ENCODE data around the gene BRPF1.
A peak's percentile ranks its signal among the peaks of the same experiment; 100 is the strongest.

BRPF1 gene

DNA sequence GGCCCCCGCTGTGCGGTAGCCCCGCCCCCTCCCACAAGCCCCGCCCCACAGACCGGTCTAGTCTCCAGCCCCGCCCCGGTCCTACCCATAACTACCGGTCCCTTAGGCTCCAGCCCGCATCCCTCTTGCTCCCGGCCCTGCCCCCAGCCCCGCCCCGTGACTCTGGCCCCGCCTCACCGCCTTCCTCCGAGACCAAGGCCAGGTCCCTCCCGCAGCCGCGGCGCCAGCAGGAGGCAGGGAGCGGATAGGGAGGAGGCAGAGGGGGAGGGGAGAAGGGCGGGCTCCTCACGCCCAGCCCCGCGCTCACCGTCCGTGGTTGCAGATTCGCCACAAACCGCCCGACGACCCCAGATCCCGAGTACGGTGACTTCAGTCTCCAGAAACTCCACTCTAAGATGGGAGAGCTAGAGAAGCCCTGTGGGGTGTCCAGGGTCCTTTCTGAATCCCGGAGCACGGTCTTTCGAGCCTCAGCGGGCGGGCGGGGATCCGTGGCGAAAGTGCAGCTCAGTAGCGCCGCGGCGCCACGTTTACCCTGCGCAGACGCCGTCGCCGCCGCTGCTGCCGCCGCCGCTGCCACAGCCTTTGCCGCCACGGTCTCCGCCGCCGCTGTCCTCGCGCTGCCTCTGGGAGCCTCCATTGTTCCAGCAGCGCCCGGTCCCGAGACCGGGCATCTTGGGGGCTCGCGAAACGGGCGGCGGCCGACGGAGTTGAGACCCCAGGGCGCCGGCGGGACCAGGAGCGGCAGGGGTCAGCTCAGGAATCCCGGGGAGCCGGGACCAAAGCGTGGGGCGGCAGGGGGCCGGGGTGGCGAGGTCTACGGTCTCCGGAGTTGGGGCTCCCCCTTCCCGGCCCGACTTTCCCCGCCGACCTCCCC is at the start of gene BRPF1:
BRPF1 (plus strand) TSS at position 530 of the 874 bp plus-strand sequence. CDS start 2,406 bp downstream, outside the sequence.
- DNase-seq: peak; percentile 89 to 100 (median 99)

DNA sequence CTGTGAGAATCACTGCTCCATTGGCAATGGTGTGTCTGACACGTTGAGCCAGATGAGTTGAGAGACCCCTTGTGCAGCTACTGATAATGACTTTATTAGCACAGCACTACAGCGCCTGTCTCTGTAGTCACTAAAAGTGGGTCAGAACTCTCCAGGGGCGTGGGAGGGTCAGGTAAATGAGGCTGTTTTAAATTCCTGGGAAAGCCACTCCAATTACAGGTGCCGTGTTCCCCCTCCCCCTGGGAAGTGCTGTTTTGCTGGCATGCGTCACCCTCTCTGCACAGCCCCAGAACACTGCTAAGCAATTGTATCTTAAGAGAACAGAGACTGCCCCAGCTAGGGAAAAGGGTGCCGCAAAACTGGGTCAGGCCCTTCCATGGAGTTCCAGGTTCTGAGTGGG is 49.4 kb upstream of the BRPF1 start:
- peak in 7 of 56 donors; percentile 7 to 46 (median 16) for DNase-seq

DNA sequence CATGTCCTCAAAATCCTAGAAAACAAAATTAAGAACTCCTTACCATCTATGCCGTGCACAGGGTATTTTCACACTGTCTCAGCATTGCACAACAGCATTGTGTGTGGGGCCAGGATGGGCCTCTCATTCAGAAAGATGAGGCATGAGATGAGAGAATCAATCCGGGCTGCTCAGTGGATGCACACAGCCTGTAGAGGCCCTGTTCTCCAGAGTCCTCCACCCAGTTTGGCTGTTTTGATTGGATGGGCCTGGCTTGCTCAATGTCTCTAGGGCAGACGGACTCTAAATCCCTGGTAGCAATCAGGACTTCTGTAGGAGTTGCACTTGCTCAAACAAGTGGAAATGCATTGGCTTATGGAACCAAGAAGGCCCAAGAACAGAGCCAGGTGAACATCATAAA is 48.1 kb upstream of the BRPF1 start:
- no peak for DNase-seq

DNA sequence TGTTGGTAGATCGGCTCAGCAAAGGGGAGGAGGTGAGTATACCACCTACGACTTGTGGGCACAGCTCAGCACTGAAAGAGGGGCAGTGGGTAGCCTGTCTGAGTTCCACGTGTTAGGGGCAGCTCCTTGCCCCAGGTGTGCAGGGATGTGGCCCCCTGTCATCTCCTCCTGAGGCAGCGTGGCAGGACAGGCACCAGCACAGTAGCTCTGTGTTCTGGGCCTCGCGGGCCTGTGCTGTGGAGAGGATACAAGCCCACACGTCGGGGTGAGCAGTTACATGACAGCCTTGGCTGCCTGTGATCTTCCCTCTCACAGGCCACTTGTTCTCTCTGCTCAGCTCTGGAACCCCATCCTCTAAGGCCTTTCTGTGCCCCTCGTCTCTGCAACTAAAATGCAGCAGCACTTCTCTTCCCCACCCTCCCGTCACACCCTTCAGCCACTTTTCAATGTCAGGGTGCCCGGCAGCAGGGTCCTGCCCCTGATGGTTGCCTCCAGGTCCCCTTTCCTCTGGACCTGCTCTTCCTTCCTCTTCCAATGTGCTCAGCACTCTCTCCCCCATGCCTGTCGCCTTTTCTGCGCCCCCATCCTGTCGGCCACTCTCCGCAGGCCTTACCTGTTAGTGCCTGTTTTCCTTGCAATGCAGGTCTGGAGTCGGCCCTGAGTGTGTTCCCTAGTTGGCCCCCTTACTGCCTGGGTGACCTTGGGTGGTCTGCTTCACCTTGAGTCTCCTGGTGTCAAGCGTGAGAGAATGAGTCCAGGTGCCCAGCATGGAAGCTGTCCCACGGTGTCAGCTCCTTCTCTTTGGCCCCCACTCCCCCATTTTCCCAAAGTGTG is 46.1 kb upstream of the BRPF1 start:
- DNase-seq: no peak

DNA sequence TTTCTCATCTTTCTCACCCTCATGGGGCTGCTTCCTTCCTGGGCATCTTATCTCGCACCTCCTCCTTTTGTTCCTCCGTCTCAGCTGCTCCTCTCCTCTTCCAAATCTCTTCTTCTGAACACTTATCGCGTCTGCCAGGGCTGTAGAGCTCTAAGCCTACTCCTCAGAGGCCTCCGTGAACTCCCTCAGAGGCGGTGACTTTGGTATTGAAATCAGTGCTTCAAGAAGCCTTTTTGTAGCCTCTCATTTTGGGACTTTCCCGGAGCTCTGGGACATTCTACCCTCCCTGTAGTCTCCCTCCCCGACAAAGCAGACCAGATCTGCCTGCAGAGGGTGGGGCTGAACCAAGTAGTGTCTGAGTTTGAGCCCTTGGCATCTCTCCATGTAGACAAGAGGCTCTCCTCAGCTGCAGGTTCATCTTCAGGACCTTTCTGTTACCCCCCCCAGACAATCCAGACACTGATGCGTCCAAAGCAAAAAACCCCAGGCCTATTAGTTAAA is 45.4 kb upstream of the BRPF1 start:
- DNase-seq: no peak

DNA sequence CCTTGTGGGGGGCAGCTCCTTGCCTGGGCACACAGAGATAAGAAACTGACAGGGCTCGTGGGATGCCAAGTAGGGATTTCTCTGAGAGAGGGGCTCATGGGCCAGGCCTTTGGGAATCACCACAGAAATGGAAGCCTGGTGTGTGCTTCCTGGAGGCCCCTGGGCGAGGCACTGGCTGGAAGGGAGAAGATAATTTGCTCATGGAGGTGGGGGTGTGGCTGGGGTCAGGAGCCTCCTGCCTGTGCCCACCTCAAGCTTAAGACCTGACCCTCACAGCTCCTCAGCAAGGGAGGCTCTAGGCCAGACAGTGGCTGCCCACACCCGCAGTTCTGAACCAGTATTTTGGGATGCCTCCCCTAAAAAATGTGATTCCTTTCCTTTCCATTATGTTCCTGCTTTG is 44.8 kb upstream of the BRPF1 start:
- no peak for DNase-seq

DNA sequence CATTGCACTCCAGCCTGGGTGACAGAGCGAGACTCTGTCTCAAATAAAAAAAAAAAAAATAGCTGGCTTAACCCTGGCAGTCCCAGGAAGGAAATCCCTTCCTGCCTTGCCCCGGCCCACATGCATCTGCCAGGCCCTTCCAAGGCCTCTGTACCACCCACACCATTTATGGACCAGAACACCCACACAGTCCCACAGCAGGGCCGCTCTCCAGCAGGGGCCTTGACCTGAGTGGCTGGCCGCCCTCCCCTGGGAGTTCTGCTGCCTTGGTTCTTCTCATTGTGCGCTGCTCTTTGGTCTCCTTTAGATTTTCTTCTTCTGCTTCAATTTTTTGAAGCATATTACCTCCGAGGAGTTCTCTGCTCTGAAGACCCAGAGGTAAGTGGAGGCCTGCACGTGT is 44.0 kb upstream of the BRPF1 start:
- no peak for DNase-seq

- no peak for DNase-seq
Measured at GRCh38 chr3:9688961-9689360, 42.6 kb upstream of the BRPF1 start.

GRCh38 chr3:9689757-9690156 is 41.8 kb upstream of the BRPF1 start:
- no peak for DNase-seq

- DNase-seq: peak in 3 of 56 donors; percentile 10 to 30 (median 28)
Measured at GRCh38 chr3:9690451-9691450, 40.8 kb upstream of the BRPF1 start.

DNA sequence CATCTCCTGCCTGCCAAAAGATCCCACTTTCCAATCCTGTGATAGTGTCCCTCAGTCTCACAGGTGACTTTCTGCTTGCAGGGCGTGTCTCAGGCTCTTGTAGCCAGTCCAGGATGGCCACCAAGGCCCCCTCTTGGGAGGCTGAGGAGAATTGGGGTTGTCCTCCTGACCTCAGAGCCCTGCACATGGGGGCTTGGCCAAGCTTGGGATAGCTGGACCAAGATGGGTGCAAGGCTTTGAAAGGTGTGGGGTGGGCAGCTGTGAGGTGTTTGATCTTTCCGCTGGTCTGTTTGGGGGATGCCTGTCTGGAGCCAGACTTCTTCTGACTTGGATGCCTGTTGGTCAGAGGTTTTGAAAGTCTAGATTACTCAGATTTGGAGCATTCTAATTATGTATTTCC is 39.9 kb upstream of the BRPF1 start:
- no peak for DNase-seq

DNA sequence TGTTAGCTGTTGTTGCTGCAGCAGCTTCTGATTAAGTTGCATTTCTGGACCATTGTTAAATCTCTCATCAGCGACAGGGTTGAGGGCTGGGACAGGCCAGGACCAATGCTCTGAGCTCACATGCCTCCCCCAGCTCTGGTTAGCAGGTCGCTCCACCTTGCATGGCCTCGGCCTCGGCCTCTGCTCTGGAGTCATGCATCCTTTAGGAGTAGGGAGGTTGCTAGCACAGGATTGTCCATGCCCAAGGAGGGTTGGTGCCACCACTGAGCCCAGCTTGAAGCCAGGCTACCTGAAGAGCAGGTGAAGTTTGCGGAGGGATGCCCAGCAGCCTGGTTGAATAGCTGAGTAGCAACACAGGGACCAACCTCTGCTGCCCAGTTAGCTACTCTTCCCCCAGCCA is 39.1 kb upstream of the BRPF1 start:
- DNase-seq: no peak

GRCh38 chr3:9695345-9695744 is 36.2 kb upstream of the BRPF1 start:
- DNase-seq: no peak

DNA sequence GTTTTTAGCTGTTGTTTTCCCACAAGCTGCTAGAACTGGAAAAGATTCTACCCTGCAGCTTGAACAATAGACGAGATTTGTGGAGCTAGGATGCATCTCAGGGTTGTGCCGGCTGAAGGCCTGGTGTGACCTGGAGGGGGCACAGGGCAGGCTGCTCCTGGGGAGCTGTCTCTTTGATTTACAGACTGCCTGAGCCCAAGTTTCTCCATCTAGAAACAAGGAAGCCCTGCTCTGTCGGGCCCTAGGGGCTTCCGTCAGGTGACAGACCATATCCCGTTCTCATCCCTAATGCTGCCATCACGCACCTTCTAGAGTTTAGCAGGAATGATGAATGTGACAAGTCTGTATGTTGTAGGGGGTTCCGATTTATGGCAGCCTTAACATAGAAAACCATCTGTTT is 35.8 kb upstream of the BRPF1 start:
- DNase-seq: no peak

GRCh38 chr3:9696480-9697220 is 34.9 kb upstream of the BRPF1 start:
- DNase-seq: no peak

DNA sequence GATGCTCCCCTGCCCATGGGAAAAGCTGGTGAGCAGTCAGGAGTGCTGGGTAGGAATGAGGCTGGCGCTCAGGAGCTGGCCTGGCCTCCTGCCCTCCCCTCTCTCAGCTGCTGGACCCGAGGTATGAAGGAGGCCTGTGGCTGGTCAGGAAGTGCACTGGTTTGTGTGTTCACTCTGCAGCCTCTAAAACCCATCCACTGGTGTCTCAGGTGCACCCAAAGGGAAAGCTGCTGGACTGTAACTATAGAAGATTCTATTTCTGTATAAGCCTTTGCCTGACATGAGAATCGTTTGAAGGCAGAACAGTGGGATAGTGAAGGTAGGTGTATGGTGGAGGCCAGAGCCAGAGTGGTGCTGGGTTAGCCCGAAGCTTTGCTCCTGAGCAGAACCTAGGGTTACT is 33.6 kb upstream of the BRPF1 start:
- no peak for DNase-seq

DNA sequence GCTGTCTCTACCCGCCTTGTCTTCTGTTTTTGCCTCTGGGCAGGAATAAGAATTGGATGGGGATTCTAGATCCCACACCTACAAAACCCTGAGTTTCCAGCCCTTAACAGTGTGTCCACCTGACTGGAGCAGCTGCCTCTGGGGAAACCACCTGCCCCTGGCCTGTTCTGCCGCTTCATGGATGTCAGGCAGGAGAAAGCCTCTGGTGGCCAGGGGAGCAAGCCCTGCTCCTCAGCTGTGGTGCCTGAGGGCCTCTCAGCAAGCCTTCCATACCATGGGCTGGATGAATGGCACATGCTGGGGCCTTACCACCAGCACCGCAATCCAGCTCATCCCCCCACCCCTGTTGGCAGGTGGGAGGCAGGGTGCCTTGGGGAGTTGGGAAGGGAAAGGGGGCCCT is 33.2 kb upstream of the BRPF1 start:
- no peak for DNase-seq

GRCh38 chr3:9700536-9700935 is 31.0 kb upstream of the BRPF1 start:
- no peak for DNase-seq

GRCh38 chr3:9701006-9701405 is 30.5 kb upstream of the BRPF1 start:
- no peak for DNase-seq

GRCh38 chr3:9701711-9702110 is 29.8 kb upstream of the BRPF1 start:
- DNase-seq: no peak

All from nucleus accumbens (tissue), 56 donors.